Sigmoid colon (tissue), 7 donors: ENCODE data around the gene HEXD. TPM values are rescaled to one million over a fixed set of nuclear protein-coding genes. Genes with fewer than 3 reads are reported as not detected.
"Not testable (repeated sequence)": the region's sequence is repeated elsewhere in the genome, so short reads cannot be mapped to it uniquely, and the experiment has no call there.

Experiments
- DNase-seq: peaks from one replicate; pipeline ENCODE4 v3.0.0-alpha.2; 2019
- H3K27ac ChIP-seq, 4 donors: fragments of 200-600 bp; sonication (generic); one replicate each; pipeline ENCODE4 v1.5.1; 2016 to 2019; ENCODE audit warnings: mild to moderate bottlenecking in 1 of 4
- H3K27me3 ChIP-seq, 3 donors: fragments of 200-600 bp; sonication (generic); one replicate each; pipeline ENCODE4 v1.5.1; 2019; ENCODE audit warnings: mild to moderate bottlenecking in 1 of 3
- H3K36me3 ChIP-seq, 4 donors: fragments of 200-600 bp; sonication (generic); one replicate each; pipeline ENCODE4 v1.5.1; 2016 to 2019
- H3K4me1 ChIP-seq, 4 donors: fragments of 200-600 bp; sonication (generic); one replicate each; pipeline ENCODE4 v1.5.1; 2017 to 2019
- H3K4me3 ChIP-seq, 4 donors: fragments of 200-600 bp; sonication (generic); one replicate each; pipeline ENCODE4 v1.5.1; 2017 to 2019; ENCODE audit warnings: mild to moderate bottlenecking in 2 of 4, moderate library complexity in 1 of 4
- H3K9me3 ChIP-seq, 4 donors: fragments of 200-600 bp in 3 of 4; sonication (generic) in 3 of 4; one replicate each; pipeline versions ENCODE4 v1.5.1 to v1.6.1; 2013 to 2019
- EP300 ChIP-seq, 4 donors: sonication (generic); formaldehyde crosslinking; IDR thresholded peaks; one replicate each; pipeline ENCODE4 v1.6.1; 2017; ENCODE audit warnings: antibody characterized with exemption in 4 of 4
- POLR2A ChIP-seq, 2 donors: fragments of 450-650 bp; IDR thresholded peaks; one replicate each; pipeline ENCODE4 v1.6.1; 2016; ENCODE audit warnings: antibody characterized with exemption in 2 of 2, mild to moderate bottlenecking in 2 of 2, moderate library complexity in 2 of 2
- POLR2AphosphoS5 ChIP-seq, 4 donors: sonication (generic); formaldehyde crosslinking; IDR thresholded peaks; one replicate each; pipeline ENCODE4 v1.6.1; 2017; ENCODE audit warnings: antibody characterized with exemption in 4 of 4
- WGBS, 2 donors: extraction: QIAGEN DNeasy Blood & Tissue Kit; methylation state at CpG; one replicate each; pipeline ENCODE4 v1.1.7; 2013; 5-methylcytosine and 5-hydroxymethylcytosine counted together
- intact Hi-C: fragments of 100-400 bp; cut with DNase I; formaldehyde crosslinking; loops from one replicate; pipeline ENCODE4 v1.15.1; 2023
- polyA plus RNA-seq, 3 donors: library from polyadenylated mRNA; stranded (reverse); fragments of 200-250 nt; gene quantifications; one replicate each; pipeline ENCODE4 v1.2.3, GENCODE V29; 2013
- total RNA-seq, 4 donors: library from RNA; depleted of rRNA; stranded (reverse); fragments of >200 nt; gene quantifications; one replicate each; pipeline ENCODE4 v1.1.0, GENCODE V29; 2016
- TF ChIP-seq, protein P1 (sequence below), 4 experiments: fragments of 450-650 bp in 3 of 4; fragments of 200-600 bp in 1 of 4; IDR thresholded peaks; one replicate each; pipeline ENCODE4 v1.5.1; 2016 to 2019; ENCODE audit warnings: antibody characterized with exemption in 4 of 4, mild to moderate bottlenecking in 3 of 4, moderate library complexity in 2 of 4
- donor health status: healthy with polysubstance abuse.
- donor health status: Bipolar disorder and iron deficiency.
- donor health status: healthy.

The HEXD gene
- total and polyA plus RNA-seq, 7 donors = 9.5 to 46.2 (median 23.9) TPM

GRCh38 chr17:82408288-82408937 lies 9.7 kb upstream of the HEXD start:
- Histone ChIP-seq H3K4me3 (no peak overlapping the region), H3K36me3 (peaks cover 0 to 41% (median 9%) of the 10 kb centered on the region in 4 donors), H3K27me3 (no peaks in the 10 kb centered on the region), H3K9me3 (no peaks in the 10 kb centered on the region), H3K4me1 (no peaks in the 10 kb centered on the region), H3K27ac (no peak overlapping the region)
- DNase-seq = no peak
- WGBS, 2 donors = 90 to 94% methylated on average over 15 of the region's 15 CpGs
- intact Hi-C loops = no loop called here
- TF ChIP-seq POLR2A (IDR thresholded peaks at IDR 0.05) = no peak
- TF ChIP-seq, protein P1, sequence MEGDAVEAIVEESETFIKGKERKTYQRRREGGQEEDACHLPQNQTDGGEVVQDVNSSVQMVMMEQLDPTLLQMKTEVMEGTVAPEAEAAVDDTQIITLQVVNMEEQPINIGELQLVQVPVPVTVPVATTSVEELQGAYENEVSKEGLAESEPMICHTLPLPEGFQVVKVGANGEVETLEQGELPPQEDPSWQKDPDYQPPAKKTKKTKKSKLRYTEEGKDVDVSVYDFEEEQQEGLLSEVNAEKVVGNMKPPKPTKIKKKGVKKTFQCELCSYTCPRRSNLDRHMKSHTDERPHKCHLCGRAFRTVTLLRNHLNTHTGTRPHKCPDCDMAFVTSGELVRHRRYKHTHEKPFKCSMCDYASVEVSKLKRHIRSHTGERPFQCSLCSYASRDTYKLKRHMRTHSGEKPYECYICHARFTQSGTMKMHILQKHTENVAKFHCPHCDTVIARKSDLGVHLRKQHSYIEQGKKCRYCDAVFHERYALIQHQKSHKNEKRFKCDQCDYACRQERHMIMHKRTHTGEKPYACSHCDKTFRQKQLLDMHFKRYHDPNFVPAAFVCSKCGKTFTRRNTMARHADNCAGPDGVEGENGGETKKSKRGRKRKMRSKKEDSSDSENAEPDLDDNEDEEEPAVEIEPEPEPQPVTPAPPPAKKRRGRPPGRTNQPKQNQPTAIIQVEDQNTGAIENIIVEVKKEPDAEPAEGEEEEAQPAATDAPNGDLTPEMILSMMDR (IDR thresholded peaks at IDR 0.05) = no peak
- TF ChIP-seq EP300 (IDR thresholded peaks at IDR 0.05) = no peak
- no peak for TF ChIP-seq POLR2AphosphoS5 (IDR thresholded peaks at IDR 0.05)

- Histone ChIP-seq H3K4me3 (no peak overlapping the region), H3K4me1 (no peaks in the 10 kb centered on the region), H3K27me3 (no peaks in the 10 kb centered on the region), H3K27ac (no peak overlapping the region), H3K9me3 (no peaks in the 10 kb centered on the region), H3K36me3 (peaks cover 0 to 36% (median 4%) of the 10 kb centered on the region in 4 donors)
- 95 to 96% methylated on average over 21 of the region's 21 CpGs for WGBS, 2 donors
- TF ChIP-seq POLR2A (IDR thresholded peaks at IDR 0.05) (no peak), EP300 (IDR thresholded peaks at IDR 0.05) (no peak), POLR2AphosphoS5 (IDR thresholded peaks at IDR 0.05) (no peak)
- TF ChIP-seq, protein P1 (IDR thresholded peaks at IDR 0.05) = no peak
- DNase-seq = no peak
- intact Hi-C loops = no loop called here
These were observed 9.2 kb upstream of the HEXD start for GRCh38 chr17:82408938-82409318.

- WGBS, 2 donors = 85 to 96% methylated on average over 14 of the region's 14 CpGs
- Histone ChIP-seq H3K27ac (no peak overlapping the region), H3K4me1 (peaks cover 0 to 8% (median 2%) of the 10 kb centered on the region in 4 donors), H3K36me3 (peaks cover 0 to 30% (median 0%) of the 10 kb centered on the region in 4 donors), H3K9me3 (no peaks in the 10 kb centered on the region), H3K4me3 (no peak overlapping the region), H3K27me3 (no peaks in the 10 kb centered on the region)
- intact Hi-C loops = loop anchor here (10.0 kb wide), 1 partner anchor 205 kb away; no protein-coding TSS in a partner anchor
- no peak for TF ChIP-seq POLR2A (IDR thresholded peaks at IDR 0.05)
- no peak for TF ChIP-seq POLR2AphosphoS5 (IDR thresholded peaks at IDR 0.05)
- no peak for DNase-seq
These were observed 8.0 kb upstream of the HEXD start for GRCh38 chr17:82410014-82410716.

DNA sequence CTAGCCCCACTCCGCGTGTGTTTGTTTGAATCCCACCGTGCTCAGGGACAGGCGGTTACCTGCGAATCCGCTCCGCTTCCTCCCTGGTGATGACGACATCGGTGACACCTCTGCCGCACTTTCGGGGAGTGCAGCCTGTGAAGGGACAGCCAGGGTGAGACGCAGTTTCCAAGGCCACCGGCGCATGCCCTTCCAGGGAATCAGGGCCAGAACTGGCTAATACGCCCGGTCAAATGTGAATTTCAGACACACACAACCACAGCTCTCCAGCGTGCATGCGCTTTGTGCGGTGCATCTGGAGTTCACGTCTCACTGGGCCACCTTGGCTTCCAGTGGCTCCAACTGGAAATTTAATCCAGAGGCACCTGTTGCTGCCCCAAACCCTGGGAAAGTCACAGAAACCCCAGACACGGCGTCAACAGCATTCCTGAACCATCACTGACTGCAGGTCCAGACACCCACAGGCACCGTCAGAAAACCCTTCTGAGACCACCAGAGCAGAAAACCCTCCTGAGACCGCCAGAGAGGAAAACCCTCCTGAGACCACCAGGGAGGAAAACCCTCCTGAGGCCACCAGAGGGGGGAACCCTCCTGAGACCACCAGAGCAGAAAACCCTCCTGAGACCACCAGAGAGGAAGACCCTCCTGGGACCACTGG lies 6.6 kb upstream of the HEXD start:
- Histone ChIP-seq H3K27ac (no peak overlapping the region), H3K27me3 (no peaks in the 10 kb centered on the region), H3K4me3 (no peak overlapping the region), H3K36me3 (peaks cover 0 to 25% (median 0%) of the 10 kb centered on the region in 4 donors), H3K9me3 (no peaks in the 10 kb centered on the region), H3K4me1 (peaks cover 0 to 8% (median 2%) of the 10 kb centered on the region in 4 donors)
- 94% methylated on average over 24 of the region's 24 CpGs for WGBS, 2 donors
- DNase-seq = no peak
- intact Hi-C loops = loop anchor here (10.0 kb wide), 1 partner anchor 207 kb away; no protein-coding TSS in a partner anchor
- TF ChIP-seq POLR2AphosphoS5 (IDR thresholded peaks at IDR 0.05) (no peak), POLR2A (IDR thresholded peaks at IDR 0.05) (no peak), EP300 (IDR thresholded peaks at IDR 0.05) (no peak)
- TF ChIP-seq, protein P1 (IDR thresholded peaks at IDR 0.05) = no peak

DNA sequence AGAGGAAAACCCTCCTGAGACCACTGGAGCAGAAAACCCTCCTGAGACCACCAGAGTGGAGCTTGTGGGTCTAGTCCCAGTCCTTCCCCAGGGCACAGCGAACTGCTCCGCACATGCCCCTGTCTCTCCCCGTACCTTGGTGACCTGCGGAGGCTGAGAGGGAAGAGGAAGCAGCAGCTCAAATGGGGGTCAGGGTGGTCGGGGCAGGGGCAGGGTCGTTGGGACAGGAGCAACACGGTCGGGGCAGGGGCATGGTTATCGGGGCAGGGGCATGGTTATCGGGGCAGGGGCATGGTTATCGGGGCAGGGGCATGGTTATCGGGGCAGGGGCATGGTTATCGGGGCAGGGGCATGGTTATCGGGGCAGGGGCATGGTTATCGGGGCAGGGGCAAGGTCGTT lies 6.1 kb upstream of the HEXD start:
- DNase-seq, H3K27ac ChIP-seq, H3K4me1 ChIP-seq, H3K27me3 ChIP-seq, H3K4me3 ChIP-seq, H3K9me3 ChIP-seq: not testable (repeated sequence)
- peaks cover 0 to 25% (median 0%) of the 10 kb centered on the region in 4 donors for H3K36me3 ChIP-seq
- intact Hi-C loops = loop anchor here (10.0 kb wide), 1 partner anchor 207 kb away; no protein-coding TSS in a partner anchor
- 92 to 95% methylated on average over 16 of the region's 16 CpGs for WGBS, 2 donors
